Measurements from ENCODE around the gene CPNE4. TPM values are rescaled to one million over a fixed set of nuclear protein-coding genes. Genes with fewer than 3 reads are reported as not detected.

The CPNE4 gene
- total RNA-seq, 2 donors from 2014 or later, result 0.31 to 28.0 TPM

- no peak for TF ChIP-seq CTCF (IDR thresholded peaks at IDR 0.05)
- no peaks in the 10 kb centered on the region for H3K36me3 ChIP-seq
- H3K4me1 ChIP-seq, result no peaks in the 10 kb centered on the region
- no peak for DNase-seq (ENCODE audit: low spot score)
- no peaks in the 10 kb centered on the region for H3K27me3 ChIP-seq
- no peak overlapping the region for H3K27ac ChIP-seq
- no peaks in the 10 kb centered on the region for H3K9me3 ChIP-seq
- no peak overlapping the region for H3K4me3 ChIP-seq
These were observed 7.9 kb upstream of the CPNE4 start for GRCh38 chr3:132042681-132043080.

DNA sequence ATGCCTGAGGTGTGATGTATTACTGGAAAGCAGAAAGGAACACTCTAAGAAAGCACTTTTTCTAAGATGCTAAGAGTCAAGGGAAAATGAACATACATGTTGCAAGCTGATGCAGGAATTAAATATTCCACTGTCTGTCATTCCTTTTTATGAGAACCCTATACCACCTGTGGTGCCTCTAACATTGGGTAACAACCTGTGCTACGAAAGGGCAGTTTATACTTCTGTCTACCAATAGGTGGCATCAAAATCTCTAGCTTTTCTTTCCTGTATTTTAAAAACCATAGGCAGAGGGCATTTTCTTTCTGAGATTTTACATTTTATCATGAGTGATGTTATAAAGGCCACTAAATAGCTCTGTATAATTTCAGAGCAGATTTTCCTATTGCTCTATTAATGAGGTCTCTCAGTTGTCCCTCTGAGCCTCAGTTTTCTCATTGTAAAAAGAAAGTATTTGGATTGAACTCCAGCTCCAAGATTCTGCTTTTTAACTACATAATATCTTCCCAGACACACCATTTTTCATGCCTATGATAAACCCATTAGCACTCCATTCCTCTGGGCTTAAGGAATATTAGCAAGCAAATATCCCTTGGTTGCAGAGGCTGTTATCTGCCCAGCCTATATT, 3.5 kb upstream of the CPNE4 start:
- peak in 1 of 2 donors; percentile 63 for TF ChIP-seq CTCF (IDR thresholded peaks at IDR 0.05)
- H3K9me3 ChIP-seq, result no peaks in the 10 kb centered on the region
- H3K27ac ChIP-seq, result no peak overlapping the region
- no peaks in the 10 kb centered on the region for H3K36me3 ChIP-seq
- DNase-seq (ENCODE audit: low spot score), result no peak
- H3K27me3 ChIP-seq, result peaks cover 3 to 18% of the 10 kb centered on the region in 2 donors
- H3K4me1 ChIP-seq, result peaks cover 0 to 16% of the 10 kb centered on the region in 2 donors
- no peak overlapping the region for H3K4me3 ChIP-seq

- peaks cover 0 to 16% of the 10 kb centered on the region in 2 donors for H3K4me1 ChIP-seq
- no peak for TF ChIP-seq CTCF (IDR thresholded peaks at IDR 0.05)
- no peak overlapping the region for H3K4me3 ChIP-seq
- no peak for DNase-seq (ENCODE audit: low spot score)
- no peaks in the 10 kb centered on the region for H3K36me3 ChIP-seq
- H3K9me3 ChIP-seq, result no peaks in the 10 kb centered on the region
- peaks cover 3 to 18% of the 10 kb centered on the region in 2 donors for H3K27me3 ChIP-seq
- H3K27ac ChIP-seq, result no peak overlapping the region
These were observed 2.8 kb upstream of the CPNE4 start for GRCh38 chr3:132037581-132037980.

GRCh38 chr3:132037056-132037455, 2.2 kb upstream of the CPNE4 start:
- Histone ChIP-seq H3K4me3 (no peak overlapping the region), H3K27me3 (peaks cover 3 to 18% of the 10 kb centered on the region in 2 donors), H3K27ac (no peak overlapping the region), H3K4me1 (peaks cover 0 to 16% of the 10 kb centered on the region in 2 donors), H3K36me3 (no peaks in the 10 kb centered on the region), H3K9me3 (no peaks in the 10 kb centered on the region)
- no peak for DNase-seq (ENCODE audit: low spot score)
- no peak for TF ChIP-seq CTCF (IDR thresholded peaks at IDR 0.05)

DNA sequence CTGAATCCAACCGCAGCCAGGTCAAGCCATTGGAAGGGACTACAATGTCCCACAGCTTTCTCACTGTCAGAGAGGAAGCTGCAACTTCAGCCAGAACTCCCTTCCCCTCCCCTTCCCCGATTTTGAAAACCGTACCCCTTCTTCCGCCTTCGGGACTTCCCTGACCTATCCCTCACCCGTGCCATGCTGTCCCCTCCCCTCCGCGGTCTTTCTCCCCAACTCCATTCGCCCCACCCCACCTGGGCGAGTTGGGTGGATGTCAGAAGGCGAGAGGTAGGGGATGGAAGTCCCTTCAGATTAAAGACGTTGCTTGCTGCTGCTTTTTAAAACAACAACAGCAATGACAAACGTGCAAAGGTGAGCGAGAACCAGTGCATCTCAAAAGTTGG, 723 bp downstream of the CPNE4 start:
- H3K4me1 ChIP-seq, result peaks cover 0 to 16% of the 10 kb centered on the region in 2 donors
- peak overlapping the region in 1 of 2 donors; percentile 32 for H3K4me3 ChIP-seq
- H3K27me3 ChIP-seq, result peaks cover 3 to 18% of the 10 kb centered on the region in 2 donors
- TF ChIP-seq CTCF (IDR thresholded peaks at IDR 0.05), result no peak
- H3K27ac ChIP-seq, result no peak overlapping the region
- DNase-seq (ENCODE audit: low spot score), result no peak
- H3K36me3 ChIP-seq, result no peaks in the 10 kb centered on the region
- H3K9me3 ChIP-seq, result no peaks in the 10 kb centered on the region

DNA sequence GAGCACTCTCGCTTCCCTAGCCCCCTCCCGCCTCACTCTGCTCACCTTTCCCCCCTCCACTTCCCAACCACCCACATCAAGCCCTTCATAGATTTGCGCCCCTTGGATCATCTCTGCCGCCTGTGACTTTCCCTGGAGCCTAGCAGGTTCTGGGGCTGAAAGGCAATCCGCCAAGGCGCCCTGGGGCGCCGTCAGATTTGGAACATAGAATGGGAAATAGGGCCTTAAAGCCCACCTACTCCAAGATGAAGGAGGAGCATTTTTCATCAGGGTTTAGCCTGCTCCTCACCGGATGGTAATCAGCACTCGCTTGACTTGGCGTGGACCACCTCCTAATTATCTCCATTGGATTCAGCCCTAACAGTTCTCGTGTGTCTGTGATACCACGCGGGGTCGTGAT, 1.3 kb downstream of the CPNE4 start:
- H3K27ac ChIP-seq, result no peak overlapping the region
- DNase-seq (ENCODE audit: low spot score), result no peak
- no peak for TF ChIP-seq CTCF (IDR thresholded peaks at IDR 0.05)
- no peaks in the 10 kb centered on the region for H3K9me3 ChIP-seq
- no peaks in the 10 kb centered on the region for H3K36me3 ChIP-seq
- H3K4me3 ChIP-seq, result no peak overlapping the region
- peaks cover 0 to 16% of the 10 kb centered on the region in 2 donors for H3K4me1 ChIP-seq
- H3K27me3 ChIP-seq, result peaks cover 3 to 18% of the 10 kb centered on the region in 2 donors
